HPDE6-E6E7 (cell line): Measurements from ENCODE around the gene AKIRIN1.
"Not testable (repeated sequence)": the region's sequence is repeated elsewhere in the genome, so short reads cannot be mapped to it uniquely, and the experiment has no call there.

ENCODE experiments used
- DNase-seq: peaks from one replicate; pipeline ENCODE4 v3.0.0; 2011; ENCODE audit warnings: missing footprints; ENCODE audit errors: extremely low spot score

The AKIRIN1 gene

DNA sequence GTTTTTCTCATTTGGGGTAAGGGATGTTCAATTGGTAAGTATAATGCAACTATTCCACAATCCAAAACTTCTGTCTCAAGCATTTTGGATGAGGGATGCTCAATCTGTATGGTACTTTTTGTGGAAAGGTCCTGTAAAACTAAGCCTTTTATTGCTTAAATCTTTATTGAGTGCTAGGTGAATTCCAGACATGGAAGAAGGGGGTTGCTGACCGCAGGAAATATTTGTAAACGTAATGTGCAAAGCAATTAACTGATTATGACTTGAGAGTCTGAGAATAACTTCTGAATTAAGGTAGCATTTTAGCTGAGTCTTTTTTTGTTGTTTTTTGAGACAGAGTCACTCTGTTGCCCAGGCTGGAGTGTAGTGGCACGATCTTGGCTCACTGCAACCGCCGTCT is 3.1 kb downstream of the AKIRIN1 start:
- DNase-seq, result no peak

GRCh38 chr1:38997034-38997900 is 6.2 kb downstream of the AKIRIN1 start:
- DNase-seq, result no peak

DNA sequence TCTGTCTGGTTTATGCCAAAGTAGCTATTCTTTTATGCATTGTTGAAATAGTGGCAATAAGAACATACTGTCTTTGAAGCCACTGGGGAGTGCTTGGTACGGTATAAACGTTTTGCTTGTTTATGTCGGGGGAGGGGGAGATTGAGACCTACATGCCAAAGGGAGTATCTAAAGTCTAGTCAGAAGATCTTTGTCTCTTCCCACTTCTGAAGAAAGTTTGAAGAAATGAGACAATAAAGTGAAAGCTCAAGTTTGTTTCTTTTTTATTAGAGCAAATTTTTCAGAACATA is 6.8 kb downstream of the AKIRIN1 start:
- no peak for DNase-seq

GRCh38 chr1:39001516-39002421 is 10.7 kb downstream of the AKIRIN1 start:
- DNase-seq, result no peak

- DNase-seq, result no peak
Measured at GRCh38 chr1:39003281-39003680, 12.2 kb downstream of the AKIRIN1 start.

GRCh38 chr1:39003794-39004193 is 12.7 kb downstream of the AKIRIN1 start:
- DNase-seq, result no peak

DNA sequence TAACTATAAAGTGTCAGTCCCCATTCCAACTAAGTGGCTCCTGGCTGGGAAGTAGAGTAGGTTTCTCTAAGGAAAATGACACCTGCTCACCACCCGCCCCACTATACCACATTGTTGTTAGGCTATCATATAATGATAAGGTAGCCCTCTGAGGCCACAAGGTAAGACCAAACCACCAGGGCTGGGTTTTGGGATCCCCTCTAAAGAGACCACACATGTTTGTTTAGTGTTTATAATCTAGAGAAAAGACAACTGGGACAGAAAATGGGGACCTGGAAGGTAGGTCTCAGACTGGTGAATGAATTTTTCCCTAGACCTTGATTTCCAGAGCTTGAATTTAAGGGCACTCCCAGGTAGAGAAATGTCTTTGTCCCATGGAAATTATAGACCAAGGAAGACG is 15.2 kb downstream of the AKIRIN1 start:
- no peak for DNase-seq

GRCh38 chr1:39006726-39007645 is 15.9 kb downstream of the AKIRIN1 start:
- DNase-seq, result no peak

DNA sequence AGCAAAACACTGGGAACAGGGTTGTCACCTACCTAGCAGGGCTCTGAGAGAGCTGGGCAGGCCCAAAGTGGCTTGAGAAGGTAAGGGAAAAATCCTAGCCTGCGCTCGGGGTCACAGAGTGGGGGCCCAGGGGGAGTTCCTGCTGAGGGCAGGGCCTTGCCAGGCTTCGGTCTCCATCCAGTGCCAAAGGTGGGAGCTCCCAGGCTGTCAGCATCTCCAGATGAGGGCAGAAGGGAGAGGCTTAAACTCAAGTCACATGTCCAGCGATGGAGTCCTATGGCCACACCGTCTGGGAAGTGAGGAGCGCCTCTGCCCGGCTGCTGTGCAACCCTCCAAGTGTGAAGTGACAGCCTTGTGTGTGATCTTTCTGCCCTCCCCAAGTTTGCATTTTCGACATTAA is 23.9 kb downstream of the AKIRIN1 start:
- not testable (repeated sequence) for DNase-seq

GRCh38 chr1:39016604-39017171 is 25.6 kb downstream of the AKIRIN1 start:
- DNase-seq, result no peak

- no peak for DNase-seq
Measured at GRCh38 chr1:39017266-39017665, 26.2 kb downstream of the AKIRIN1 start.

DNA sequence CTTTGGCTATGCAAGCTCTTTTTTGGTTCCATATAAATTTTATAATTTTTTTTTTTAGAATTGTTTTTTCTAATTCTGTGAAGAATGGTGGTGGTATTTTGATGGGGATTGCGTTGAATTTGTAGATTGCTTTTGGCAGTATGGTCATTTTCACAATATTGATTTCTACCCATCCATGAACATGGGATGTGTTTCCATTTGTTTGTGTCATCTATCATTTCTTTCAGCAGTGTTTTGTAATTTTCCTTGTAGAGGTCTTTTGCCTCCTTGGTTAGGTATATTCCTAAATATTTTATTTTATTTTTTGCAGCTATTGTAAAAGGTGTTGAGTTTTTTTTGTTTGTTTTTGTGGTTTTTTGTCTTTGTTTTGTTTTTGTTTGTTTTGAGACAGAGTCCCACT is 29.4 kb downstream of the AKIRIN1 start:
- not testable (repeated sequence) for DNase-seq

GRCh38 chr1:39021426-39021825 is 30.4 kb downstream of the AKIRIN1 start:
- no peak for DNase-seq

GRCh38 chr1:39023140-39023539 is 32.1 kb downstream of the AKIRIN1 start:
- no peak for DNase-seq

GRCh38 chr1:39026051-39026865 is 35.2 kb downstream of the AKIRIN1 start, which contains the start of gene NDUFS5:
NDUFS5 (plus strand) TSS chr1:39026350; CDS start chr1:39028725, 2,375 bp downstream.
- DNase-seq, result peak; percentile 77

GRCh38 chr1:39026866-39027507 is 35.9 kb downstream of the AKIRIN1 start:
- DNase-seq, result no peak

GRCh38 chr1:39034114-39034654 is 43.1 kb downstream of the AKIRIN1 start:
- DNase-seq, result no peak

- no peak for DNase-seq
Measured at GRCh38 chr1:39036678-39037077, 45.6 kb downstream of the AKIRIN1 start.

DNA sequence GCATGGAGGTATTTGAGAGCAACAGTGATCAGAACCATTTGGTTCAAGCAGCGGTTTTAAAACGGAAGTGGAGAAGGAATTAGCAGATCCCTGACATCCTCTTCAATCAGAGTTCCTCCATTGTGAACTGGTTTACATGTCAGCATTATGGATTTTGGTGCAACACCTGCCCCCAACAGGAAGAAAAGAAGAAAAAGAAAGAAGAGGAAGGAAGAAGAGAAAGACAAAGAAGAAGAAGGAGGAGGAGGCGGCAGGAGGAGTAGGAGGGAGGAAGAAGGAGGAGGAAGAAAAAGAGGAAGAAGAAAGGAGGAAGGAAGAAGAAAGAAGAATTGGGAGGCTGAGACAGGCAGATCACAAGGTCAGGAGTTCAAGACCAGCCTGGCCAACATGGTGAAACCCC is 52.4 kb downstream of the AKIRIN1 start:
- no peak for DNase-seq

- no peak for DNase-seq
Measured at GRCh38 chr1:39044762-39045161, 53.7 kb downstream of the AKIRIN1 start.
